Nephron progenitor cell (in vitro differentiated cells): Measurements from ENCODE around the gene FOLR2.

Experiments
- DNase-seq: peaks from one replicate; pipeline ENCODE4 v3.0.0; 2021
- H3K27ac Mint-ChIP-seq: 2 replicates; pipeline ENCODE4 v1.8.0; 2021; ENCODE audit warnings: mild to moderate bottlenecking, moderate library complexity, mixed read lengths
- H3K27me3 Mint-ChIP-seq: 2 replicates; pipeline ENCODE4 v1.8.0; 2021; ENCODE audit warnings: mild to moderate bottlenecking, low read depth, mixed read lengths; ENCODE audit not compliant: poor library complexity
- H3K36me3 Mint-ChIP-seq: 2 replicates; pipeline ENCODE4 v1.8.0; 2021; ENCODE audit warnings: low read depth, mixed read lengths
- H3K4me1 Mint-ChIP-seq: 2 replicates; pipeline ENCODE4 v1.8.0; 2021; ENCODE audit warnings: mixed read lengths
- H3K4me3 Mint-ChIP-seq: 2 replicates; pipeline ENCODE4 v1.8.0; 2021; ENCODE audit warnings: mild to moderate bottlenecking, moderate library complexity, mixed read lengths
- H3K9me3 Mint-ChIP-seq: 2 replicates; pipeline ENCODE4 v1.8.0; 2021; ENCODE audit warnings: mild to moderate bottlenecking, moderate library complexity, mixed read lengths
- TF ChIP-seq, protein P1 (sequence below): fragments of 200-600 bp; sonication (generic); IDR thresholded peaks from 2 replicates; pipeline ENCODE4 v1.5.0; 2021; ENCODE audit warnings: antibody characterized with exemption

Gene FOLR2

DNA sequence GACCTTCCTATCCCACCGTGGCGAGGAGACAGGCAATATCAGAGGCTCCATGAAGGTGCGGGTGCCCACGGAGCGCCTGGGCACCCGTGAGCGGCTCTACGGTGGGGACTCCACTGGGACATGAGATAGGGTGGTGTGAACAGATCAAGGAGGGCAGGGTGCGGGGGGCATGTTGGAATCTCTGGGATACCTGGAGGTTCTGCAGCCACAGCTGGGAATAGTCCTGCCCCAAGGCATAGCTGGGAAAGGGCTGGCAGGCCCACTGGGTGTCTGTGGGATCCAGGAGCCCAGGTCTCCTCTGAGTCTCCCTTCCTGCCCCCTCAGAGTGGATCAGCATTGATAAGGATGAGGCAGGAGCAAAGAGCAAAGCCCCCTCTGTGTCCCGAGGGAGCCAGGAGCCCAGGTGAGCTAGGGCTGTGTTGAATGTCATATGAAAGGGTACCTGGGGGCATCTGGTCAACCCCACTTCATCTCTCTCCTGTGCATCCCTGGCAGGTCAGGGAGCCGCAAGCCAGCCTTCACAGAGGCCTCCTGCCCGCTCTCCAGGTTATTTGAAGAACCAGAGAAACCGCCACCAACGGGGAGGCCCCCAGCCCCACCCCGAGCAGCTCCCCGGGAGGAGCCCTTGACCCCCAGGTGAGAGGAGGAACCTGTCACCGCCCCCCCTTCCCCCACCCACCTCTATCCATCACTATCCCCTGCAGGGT is 18.9 kb downstream of the FOLR2 start:
- Mint-ChIP-seq H3K9me3 (peaks cover 3% of the 10 kb centered on the region), H3K4me1 (peaks cover 40% of the 10 kb centered on the region), H3K36me3 (peaks cover 38% of the 10 kb centered on the region), H3K4me3 (no peak overlapping the region), H3K27ac (no peak overlapping the region), H3K27me3 (peaks cover 20% of the 10 kb centered on the region)
- no peak for DNase-seq
- TF ChIP-seq, protein P1, sequence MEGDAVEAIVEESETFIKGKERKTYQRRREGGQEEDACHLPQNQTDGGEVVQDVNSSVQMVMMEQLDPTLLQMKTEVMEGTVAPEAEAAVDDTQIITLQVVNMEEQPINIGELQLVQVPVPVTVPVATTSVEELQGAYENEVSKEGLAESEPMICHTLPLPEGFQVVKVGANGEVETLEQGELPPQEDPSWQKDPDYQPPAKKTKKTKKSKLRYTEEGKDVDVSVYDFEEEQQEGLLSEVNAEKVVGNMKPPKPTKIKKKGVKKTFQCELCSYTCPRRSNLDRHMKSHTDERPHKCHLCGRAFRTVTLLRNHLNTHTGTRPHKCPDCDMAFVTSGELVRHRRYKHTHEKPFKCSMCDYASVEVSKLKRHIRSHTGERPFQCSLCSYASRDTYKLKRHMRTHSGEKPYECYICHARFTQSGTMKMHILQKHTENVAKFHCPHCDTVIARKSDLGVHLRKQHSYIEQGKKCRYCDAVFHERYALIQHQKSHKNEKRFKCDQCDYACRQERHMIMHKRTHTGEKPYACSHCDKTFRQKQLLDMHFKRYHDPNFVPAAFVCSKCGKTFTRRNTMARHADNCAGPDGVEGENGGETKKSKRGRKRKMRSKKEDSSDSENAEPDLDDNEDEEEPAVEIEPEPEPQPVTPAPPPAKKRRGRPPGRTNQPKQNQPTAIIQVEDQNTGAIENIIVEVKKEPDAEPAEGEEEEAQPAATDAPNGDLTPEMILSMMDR = no peak

DNA sequence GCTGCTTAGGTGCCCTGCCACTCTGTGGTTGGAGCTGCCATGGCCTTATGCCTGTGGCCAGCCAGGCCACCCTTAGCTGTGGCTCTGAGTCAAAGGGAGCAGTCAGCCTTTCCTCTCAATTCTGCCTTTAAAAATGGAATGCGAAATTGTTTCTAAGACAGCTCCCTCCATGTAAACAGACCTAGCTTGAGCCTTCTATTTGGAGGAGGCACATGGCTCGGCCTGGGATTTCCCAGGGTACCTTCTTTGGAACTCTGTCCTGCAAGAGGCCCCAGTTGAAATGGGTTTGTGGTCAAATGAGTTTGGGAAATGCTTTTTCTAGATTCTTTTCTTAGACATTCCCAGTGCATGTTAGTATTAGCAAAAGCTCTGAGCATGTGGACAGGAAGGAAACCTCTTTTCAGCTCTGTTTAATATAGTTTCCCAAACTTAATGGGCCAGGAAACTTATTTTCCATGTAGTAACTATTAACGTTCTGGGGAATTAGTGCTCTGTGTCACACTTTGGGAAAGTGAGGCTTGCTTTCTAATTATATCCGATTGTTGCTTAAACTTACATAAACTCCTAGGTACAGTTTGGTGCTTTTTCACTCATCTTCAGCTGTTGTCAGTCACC is 19.6 kb downstream of the FOLR2 start:
- DNase-seq = no peak
- peaks cover 27% of the 10 kb centered on the region for H3K27me3 Mint-ChIP-seq
- peaks cover 3% of the 10 kb centered on the region for H3K9me3 Mint-ChIP-seq
- H3K4me3 Mint-ChIP-seq = no peak overlapping the region
- H3K36me3 Mint-ChIP-seq = peaks cover 36% of the 10 kb centered on the region
- TF ChIP-seq, protein P1 = no peak
- no peak overlapping the region for H3K27ac Mint-ChIP-seq
- peaks cover 47% of the 10 kb centered on the region for H3K4me1 Mint-ChIP-seq

DNA sequence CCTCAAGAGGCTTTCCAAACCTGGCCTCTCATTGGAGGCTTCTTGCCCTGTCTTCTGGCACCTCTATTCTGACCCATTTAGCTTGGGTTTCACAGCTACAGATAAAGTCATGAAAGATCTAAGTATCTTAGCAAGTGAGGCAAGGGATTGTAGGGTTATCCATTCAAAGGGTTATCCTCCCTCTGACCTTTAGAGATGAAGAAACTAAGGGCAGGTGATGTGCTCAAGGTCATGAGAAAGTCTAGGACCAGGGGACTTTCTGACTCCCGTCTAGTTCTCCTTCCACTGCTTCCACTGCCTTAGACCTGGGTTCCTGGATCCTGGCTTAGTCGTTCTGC is 20.1 kb downstream of the FOLR2 start:
- H3K4me1 Mint-ChIP-seq = peaks cover 49% of the 10 kb centered on the region
- H3K27me3 Mint-ChIP-seq = peaks cover 33% of the 10 kb centered on the region
- no peak for DNase-seq

DNA sequence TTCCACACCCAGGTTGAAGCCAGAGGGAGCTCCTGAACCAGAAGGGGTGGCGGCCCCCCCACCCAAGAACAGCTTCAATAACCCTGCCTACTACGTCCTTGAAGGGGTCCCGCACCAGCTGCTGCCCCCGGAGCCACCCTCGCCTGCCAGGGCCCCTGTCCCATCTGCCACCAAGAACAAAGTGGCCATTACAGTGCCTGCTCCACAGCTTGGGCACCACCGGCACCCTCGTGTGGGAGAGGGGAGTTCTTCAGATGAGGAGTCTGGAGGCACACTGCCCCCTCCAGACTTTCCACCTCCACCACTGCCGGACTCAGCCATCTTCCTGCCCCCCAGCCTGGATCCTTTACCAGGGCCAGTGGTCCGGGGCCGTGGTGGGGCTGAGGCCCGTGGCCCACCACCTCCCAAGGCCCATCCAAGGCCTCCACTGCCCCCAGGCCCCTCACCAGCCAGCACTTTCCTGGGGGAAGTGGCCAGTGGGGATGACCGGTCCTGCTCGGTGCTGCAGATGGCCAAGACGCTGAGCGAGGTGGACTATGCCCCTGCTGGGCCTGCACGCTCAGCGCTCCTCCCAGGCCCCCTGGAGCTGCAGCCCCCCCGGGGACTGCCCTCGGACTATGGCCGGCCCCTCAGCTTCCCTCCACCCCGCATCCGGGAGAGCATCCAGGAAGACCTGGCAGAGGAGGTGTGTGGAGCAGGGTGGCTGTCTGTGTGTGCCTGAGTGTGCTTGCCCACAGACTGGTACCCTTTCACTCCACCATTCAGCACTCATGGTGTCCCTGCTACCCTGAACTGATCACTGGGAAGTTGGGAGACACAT is 20.7 kb downstream of the FOLR2 start:
- no peak overlapping the region for H3K4me3 Mint-ChIP-seq
- peaks cover 38% of the 10 kb centered on the region for H3K27me3 Mint-ChIP-seq
- no peak overlapping the region for H3K27ac Mint-ChIP-seq
- peaks cover 26% of the 10 kb centered on the region for H3K36me3 Mint-ChIP-seq
- peaks cover 54% of the 10 kb centered on the region for H3K4me1 Mint-ChIP-seq
- TF ChIP-seq, protein P1 = no peak
- peak; percentile 12 for DNase-seq
- H3K9me3 Mint-ChIP-seq = peaks cover 7% of the 10 kb centered on the region

More for the DNA sequence above, 20.1 kb downstream of the FOLR2 start:
- Mint-ChIP-seq H3K9me3 (peaks cover 3% of the 10 kb centered on the region), H3K27ac (no peak overlapping the region), H3K4me3 (no peak overlapping the region), H3K36me3 (peaks cover 30% of the 10 kb centered on the region)
- TF ChIP-seq, protein P1 = no peak

DNA sequence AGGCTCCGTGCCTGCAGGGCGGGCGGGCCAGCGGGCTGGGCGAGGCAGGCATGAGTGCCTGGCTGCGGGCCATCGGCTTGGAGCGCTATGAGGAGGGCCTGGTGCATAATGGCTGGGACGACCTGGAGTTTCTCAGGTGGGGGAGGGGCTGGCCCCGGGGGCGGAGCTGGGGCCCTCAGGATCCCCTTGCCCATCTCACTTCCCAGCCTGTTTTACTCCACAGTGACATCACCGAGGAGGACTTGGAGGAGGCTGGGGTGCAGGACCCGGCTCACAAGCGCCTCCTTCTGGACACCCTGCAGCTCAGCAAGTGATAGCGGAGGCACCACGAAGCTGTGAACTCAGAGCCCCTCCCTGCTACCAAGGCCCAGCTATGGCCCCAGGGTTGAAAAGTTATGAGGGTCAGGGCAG is 21.5 kb downstream of the FOLR2 start:
- peaks cover 22% of the 10 kb centered on the region for H3K36me3 Mint-ChIP-seq
- peaks cover 46% of the 10 kb centered on the region for H3K27me3 Mint-ChIP-seq
- H3K4me3 Mint-ChIP-seq = no peak overlapping the region
- TF ChIP-seq, protein P1 = peak; percentile 81
- peak; percentile 82 for DNase-seq
- peaks cover 10% of the 10 kb centered on the region for H3K9me3 Mint-ChIP-seq
- H3K4me1 Mint-ChIP-seq = peaks cover 56% of the 10 kb centered on the region
- H3K27ac Mint-ChIP-seq = no peak overlapping the region
